CD4-positive, alpha-beta T cell treated with Interleukin-21 for 1 hour (primary cell): Measurements from ENCODE around the gene RER1.

Experiments used
- DNase-seq: peaks from one replicate; pipeline ENCODE4 v3.0.0-alpha.2; 2020

RER1 gene

GRCh38 chr1:2354511-2355372, 36.9 kb upstream of the RER1 start:
- no peak for DNase-seq

GRCh38 chr1:2355373-2356261, 36.0 kb upstream of the RER1 start:
- DNase-seq, result no peak

GRCh38 chr1:2356401-2356800, 35.2 kb upstream of the RER1 start:
- DNase-seq, result no peak

- DNase-seq, result no peak
Measured at GRCh38 chr1:2356911-2357845, 34.5 kb upstream of the RER1 start.

- DNase-seq, result no peak
Measured at GRCh38 chr1:2358072-2358471, 33.6 kb upstream of the RER1 start.

GRCh38 chr1:2358651-2359640, 32.7 kb upstream of the RER1 start:
- DNase-seq, result no peak

- no peak for DNase-seq
Measured at GRCh38 chr1:2360588-2361364, 30.9 kb upstream of the RER1 start.

GRCh38 chr1:2363847-2364513, 27.7 kb upstream of the RER1 start:
- no peak for DNase-seq

GRCh38 chr1:2368053-2368744, 23.4 kb upstream of the RER1 start:
- no peak for DNase-seq

GRCh38 chr1:2372551-2373490, 18.8 kb upstream of the RER1 start:
- DNase-seq, result no peak

- no peak for DNase-seq
Measured at GRCh38 chr1:2373551-2374251, 17.9 kb upstream of the RER1 start.

GRCh38 chr1:2374252-2375155, 17.1 kb upstream of the RER1 start:
- DNase-seq, result no peak

GRCh38 chr1:2375246-2375922, 16.3 kb upstream of the RER1 start:
- no peak for DNase-seq

GRCh38 chr1:2375923-2376260, 15.7 kb upstream of the RER1 start:
- DNase-seq, result no peak

GRCh38 chr1:2376261-2376741, 15.3 kb upstream of the RER1 start:
- no peak for DNase-seq
